AG04450 (cell line): ENCODE measurements around the gene MOV10L1. TPM values are rescaled to one million over a fixed set of nuclear protein-coding genes. Genes with fewer than 3 reads are reported as not detected.
A peak's percentile ranks its signal among the peaks of the same experiment; 100 is the strongest.

ENCODE experiments used
- CTCF ChIA-PET: fragments of 300-600, 350-600 bp; formaldehyde crosslinking; extraction: SDS; loops from one replicate; lab custom pipeline; 2022; ENCODE audit warnings: antibody characterized with exemption, inconsistent platforms; lab: Charles Lee
- POLR2A ChIA-PET: fragments of 350-600 bp; formaldehyde crosslinking; extraction: SDS; loops from one replicate; lab custom pipeline; 2021; ENCODE audit warnings: antibody characterized with exemption, inconsistent platforms; lab: Yijun Ruan, JAX
- DNase-seq: peaks from one replicate; pipeline ENCODE4 v3.0.0-alpha.2; 2011; ENCODE audit warnings: low read depth, low spot score
- H3K27ac ChIP-seq: one replicate; pipeline ENCODE4 v1.5.1; 2012; ENCODE audit warnings: low read depth, low read length, control low read depth
- H3K27me3 ChIP-seq: one replicate; pipeline ENCODE4 v1.6.0; 2012; ENCODE audit warnings: low read length; ENCODE audit not compliant: control insufficient read depth, insufficient read depth
- H3K4me3 ChIP-seq: 2 replicates; pipeline ENCODE4 v1.5.1; 2011; ENCODE audit warnings: mild to moderate bottlenecking, low read depth, low read length, control low read depth
- H3K9me3 ChIP-seq: 2 replicates; pipeline ENCODE4 v1.5.1; 2012; ENCODE audit warnings: low read length; ENCODE audit not compliant: control insufficient read depth, insufficient read depth
- polyA plus RNA-seq: library from polyadenylated mRNA; depleted of rRNA; stranded (reverse); fragments of >200 nt; gene quantifications from 2 replicates; pipeline ENCODE4 v1.2.3, GENCODE V29; 2011
- TF ChIP-seq, protein P1 (sequence below): IDR thresholded peaks from 2 replicates; pipeline ENCODE4 v1.5.1; 2011; ENCODE audit warnings: low read depth, low read length, control low read depth, inconsistent platforms

Gene MOV10L1
- polyA plus RNA-seq, 1 experiment = 4.2 TPM

DNA sequence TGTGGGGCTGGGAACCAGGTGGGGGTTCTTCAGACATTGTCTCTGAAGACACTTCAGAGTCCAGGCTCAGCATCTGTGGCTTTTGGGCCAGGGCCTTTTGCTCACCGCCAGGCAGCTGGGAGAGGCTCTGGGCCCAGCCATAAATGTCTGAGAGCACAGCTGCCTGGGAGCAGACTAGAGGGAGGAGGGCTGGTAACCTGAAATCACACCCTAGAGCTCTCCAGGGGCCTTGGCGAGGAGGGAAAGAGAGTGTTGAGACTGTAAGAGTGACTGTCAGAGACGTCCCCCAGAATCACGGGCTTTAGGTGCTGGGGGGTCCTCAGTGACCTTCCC, 100.0 kb downstream of the MOV10L1 start:
- POLR2A ChIA-PET = no interaction called here
- TF ChIP-seq, protein P1, sequence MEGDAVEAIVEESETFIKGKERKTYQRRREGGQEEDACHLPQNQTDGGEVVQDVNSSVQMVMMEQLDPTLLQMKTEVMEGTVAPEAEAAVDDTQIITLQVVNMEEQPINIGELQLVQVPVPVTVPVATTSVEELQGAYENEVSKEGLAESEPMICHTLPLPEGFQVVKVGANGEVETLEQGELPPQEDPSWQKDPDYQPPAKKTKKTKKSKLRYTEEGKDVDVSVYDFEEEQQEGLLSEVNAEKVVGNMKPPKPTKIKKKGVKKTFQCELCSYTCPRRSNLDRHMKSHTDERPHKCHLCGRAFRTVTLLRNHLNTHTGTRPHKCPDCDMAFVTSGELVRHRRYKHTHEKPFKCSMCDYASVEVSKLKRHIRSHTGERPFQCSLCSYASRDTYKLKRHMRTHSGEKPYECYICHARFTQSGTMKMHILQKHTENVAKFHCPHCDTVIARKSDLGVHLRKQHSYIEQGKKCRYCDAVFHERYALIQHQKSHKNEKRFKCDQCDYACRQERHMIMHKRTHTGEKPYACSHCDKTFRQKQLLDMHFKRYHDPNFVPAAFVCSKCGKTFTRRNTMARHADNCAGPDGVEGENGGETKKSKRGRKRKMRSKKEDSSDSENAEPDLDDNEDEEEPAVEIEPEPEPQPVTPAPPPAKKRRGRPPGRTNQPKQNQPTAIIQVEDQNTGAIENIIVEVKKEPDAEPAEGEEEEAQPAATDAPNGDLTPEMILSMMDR = no peak
- H3K27me3 ChIP-seq = no peaks in the 10 kb centered on the region
- H3K9me3 ChIP-seq = no peaks in the 10 kb centered on the region; the same call in 1 of the 2 replicates
- no peak for DNase-seq
- no peak overlapping the region for H3K4me3 ChIP-seq
- CTCF ChIA-PET = no interaction called here
- peak overlapping the region; percentile 39 for H3K27ac ChIP-seq

DNA sequence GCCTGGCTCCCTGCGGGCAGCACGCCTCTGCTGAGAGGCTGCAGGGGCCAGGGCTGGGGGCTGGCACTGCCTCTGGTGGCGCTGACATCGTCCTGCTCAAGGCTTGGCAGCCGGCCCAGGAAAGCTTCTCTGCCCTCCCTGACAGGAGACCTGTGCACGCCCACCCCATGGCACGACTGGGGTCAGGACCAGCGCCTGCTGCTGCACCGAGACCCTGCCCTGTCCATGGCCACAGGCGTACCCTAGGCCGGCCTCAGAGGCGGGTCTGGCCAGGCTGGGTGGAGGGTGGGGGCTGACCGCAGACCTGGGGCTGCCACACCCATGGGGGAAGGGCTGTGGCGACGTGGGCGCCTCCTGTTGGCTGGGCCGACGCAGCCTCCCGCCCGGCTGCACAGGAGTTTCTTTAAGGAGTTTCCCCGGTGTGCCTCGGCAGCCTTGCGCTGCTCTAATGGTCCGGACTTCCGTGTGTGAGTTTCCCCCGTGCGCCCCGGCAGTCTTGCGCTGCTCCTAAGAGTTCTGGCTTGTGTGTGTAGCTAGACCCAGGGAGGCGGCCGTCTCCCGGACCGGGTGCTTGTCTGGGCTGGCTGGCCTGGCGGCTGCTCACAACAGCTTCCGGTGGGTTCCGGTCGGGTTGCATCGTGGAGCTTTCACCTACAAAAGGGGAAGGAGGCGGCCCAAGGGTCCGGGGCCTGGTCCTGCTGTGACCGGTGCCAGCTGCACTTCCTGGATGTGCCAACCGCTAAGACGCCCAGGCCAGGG, 100.6 kb downstream of the MOV10L1 start:
- no peak for DNase-seq
- no peaks in the 10 kb centered on the region for H3K27me3 ChIP-seq
- ChIA-PET CTCF (interaction anchor here (0.6 kb wide), 1 partner anchor 472 kb away, joined by 3 read pairs; no protein-coding TSS in a partner anchor), POLR2A (no interaction called here)
- no peaks in the 10 kb centered on the region; the same call in 1 of the 2 replicates for H3K9me3 ChIP-seq
- H3K27ac ChIP-seq = peak overlapping the region; percentile 39
- peak overlapping the region; percentile 42 for H3K4me3 ChIP-seq
- TF ChIP-seq, protein P1 = peak; percentile 24; the same call in 1 of the 2 replicates

DNA sequence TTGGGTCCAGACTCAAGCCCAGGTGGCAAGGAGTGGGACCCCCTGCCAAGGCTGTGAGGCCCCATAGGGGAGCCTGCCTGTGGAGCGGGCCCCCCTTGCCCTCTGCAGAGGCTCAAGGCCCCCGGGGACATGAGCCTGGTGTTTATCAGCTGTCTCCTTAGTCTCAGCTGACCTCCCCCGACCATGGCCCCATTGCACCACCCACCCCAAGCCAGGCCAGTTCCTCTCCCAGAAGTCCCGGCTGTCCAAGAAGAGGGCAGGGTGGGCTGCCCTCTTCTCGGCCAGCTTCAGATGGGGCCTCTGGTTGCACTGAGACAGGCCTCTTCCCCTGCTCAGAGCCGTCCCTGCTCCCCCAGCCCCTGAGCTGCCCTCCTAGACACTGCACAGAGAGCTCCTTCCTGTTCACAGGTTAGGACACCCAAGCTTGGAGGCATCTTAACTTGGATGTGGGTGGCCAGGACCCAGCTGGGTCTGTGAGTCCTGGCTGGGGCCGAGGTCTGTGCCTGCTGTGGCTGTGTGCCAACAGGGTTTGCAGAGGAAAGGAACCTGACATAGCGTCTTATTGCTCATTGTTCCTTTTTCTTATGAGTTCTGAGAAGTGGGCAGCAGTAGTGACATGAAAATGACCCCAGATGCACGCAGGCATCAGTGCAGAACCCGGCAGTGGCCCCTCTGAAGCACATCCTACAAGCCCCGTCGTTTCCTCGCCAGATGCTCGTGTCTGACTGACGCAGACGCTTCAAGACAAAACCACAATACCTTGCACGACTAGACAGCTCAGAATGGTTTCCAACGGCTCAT, 101.3 kb downstream of the MOV10L1 start:
- POLR2A ChIA-PET = no interaction called here
- H3K27ac ChIP-seq = peak overlapping the region; percentile 39
- H3K27me3 ChIP-seq = no peaks in the 10 kb centered on the region
- H3K9me3 ChIP-seq = no peaks in the 10 kb centered on the region; the same call in 1 of the 2 replicates
- H3K4me3 ChIP-seq = peak overlapping the region; percentile 42
- CTCF ChIA-PET = interaction anchor here (0.6 kb wide), 1 partner anchor 206 kb away, joined by 3 read pairs; no protein-coding TSS in a partner anchor
- DNase-seq = no peak
- TF ChIP-seq, protein P1 = no peak

DNA sequence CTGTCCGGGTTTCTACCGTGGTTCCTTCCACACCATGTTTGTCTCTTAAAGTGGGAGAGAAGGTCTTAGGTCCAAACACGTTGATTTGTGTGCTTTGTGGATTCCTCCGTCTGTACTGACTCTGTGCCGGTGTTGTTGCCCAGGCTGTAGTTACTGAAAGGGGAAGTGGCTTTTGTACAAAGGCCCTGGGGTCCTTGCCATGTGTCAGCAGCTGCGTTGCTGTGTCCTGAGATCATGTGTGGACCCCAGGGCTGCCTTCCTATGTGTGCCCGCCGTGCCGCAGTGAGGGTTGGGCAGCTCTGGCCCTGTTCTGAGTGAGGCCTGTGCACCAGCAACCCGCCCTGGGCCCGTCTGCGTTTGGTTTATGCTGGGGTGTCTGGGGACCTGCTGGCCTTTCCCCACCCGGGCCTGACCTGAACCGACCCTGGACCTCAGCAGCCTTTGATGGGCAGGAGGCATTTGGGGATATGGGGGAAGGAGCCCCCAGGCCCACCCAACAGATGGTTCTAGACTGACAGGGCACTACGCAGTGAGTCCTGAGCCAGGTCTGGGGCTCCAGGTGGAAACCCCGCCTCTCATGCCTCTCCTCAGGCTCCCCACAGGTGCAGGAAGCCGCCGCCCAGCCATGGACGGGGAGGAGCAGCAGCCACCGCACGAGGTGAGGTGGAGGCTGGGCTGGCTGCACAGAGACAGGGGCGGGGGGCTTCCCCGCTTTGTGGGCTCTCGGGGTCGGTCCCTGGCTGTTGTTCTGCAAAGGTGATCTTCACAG, 102.8 kb downstream of the MOV10L1 start:
- ChIA-PET POLR2A (no interaction called here), CTCF (no interaction called here)
- DNase-seq = no peak
- Histone ChIP-seq H3K27me3 (no peaks in the 10 kb centered on the region), H3K27ac (no peak overlapping the region), H3K9me3 (no peaks in the 10 kb centered on the region; the same call in 1 of the 2 replicates), H3K4me3 (no peak overlapping the region)
- TF ChIP-seq, protein P1 = no peak
